Activated CD4-positive, alpha-beta T cell treated with anti-CD3 and anti-CD28 coated beads for 4 hours (primary cell): ENCODE results near the gene EN1.

ENCODE experiments used
- DNase-seq, 2 donors: peaks; one replicate each; pipeline ENCODE4 v3.0.0-alpha.2; 2020

The EN1 gene

GRCh38 chr2:118816669-118817068 is 30.8 kb downstream of the EN1 start:
- DNase-seq = no peak

DNA sequence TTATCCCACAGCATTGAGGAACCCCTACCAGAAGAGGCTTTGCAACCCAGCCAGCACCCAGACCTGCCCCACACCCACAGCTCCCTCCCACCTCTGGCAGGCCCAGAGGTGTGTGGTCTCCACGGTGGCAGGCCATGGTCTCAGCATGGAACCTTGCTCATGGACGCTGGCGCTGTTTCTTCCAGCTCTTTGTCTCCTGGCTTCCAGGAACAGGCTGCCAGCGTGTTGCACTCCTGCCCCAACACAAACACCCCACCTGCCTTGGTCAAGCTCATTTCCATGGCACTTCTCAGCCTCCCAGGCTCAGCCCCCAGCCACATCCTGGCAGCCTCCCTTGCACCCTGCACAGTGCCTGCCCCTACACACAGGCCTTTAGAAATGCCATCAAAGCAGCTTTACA is 31.7 kb downstream of the EN1 start:
- DNase-seq = no peak

DNA sequence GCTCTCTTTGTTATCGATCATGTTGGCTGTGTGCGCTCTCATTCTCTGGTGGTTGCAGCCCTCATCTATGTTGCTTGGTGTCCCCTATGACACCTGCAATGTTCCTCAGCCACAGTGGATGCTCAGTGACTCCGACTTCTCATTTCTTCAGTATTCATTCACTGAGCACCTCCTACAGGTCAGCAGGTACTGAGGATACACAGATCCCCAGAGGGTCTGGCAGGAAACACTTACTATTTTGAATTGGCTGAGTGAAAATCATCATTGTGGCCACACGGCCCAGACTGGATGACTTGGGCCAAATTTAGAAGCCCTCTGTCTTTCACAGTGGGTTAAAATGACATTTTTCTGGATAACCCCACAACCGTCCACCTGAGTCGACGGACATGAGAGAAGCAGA is 32.1 kb downstream of the EN1 start:
- DNase-seq = no peak

DNA sequence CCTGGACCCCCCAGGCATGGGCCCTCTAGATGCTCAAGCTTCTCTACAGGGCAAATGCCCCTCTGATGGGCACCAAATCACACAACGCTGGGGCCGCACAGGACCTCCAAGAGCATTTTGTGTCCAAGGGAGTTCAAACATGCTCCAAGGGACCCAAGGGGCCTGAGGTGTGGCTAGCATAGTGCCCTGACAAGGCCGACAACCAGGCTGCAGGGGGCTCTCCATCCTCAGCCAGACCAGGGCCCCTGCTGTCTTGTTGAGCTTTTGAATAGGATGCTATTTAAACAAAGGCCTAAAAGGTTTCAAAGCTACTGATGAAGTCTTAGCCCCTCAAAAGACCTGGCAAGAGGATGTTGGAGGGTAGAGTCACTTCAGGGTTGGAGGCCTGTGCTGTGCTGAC is 33.1 kb downstream of the EN1 start:
- no peak for DNase-seq

DNA sequence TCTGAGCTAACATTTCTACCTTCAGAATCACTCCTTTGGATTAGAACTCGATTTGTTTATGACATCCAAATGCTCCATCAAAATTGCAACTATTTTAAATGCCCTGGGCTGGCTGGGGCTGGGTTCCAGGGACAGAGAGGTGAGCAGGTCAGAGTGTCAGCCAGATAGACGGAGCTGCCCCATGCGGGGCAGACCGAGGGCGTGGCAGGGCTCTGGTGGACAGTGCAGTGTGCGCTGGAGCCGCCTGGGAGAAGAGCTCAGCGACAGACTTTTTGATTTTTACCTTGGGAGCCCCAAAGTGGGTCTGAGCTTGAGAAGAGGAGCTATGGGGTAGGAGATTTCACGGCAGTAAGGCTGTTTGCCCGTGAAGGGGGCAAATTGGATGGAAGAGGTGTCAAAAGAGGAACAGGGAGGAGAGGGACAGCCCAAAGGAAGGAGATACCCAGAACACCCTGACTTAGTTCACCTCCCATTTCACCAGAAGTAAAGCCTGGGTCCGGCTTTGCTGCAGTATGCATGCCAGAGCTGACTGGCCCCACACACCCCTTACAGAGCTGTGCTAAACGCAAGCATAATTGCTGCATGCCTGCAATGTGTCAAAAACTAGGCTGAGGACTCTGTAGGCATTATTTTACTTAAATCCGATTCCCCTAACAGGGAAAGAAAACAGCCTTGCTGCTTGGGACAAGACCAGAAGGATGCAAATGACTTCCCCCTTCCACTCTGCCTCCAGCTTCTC is 33.7 kb downstream of the EN1 start:
- no peak for DNase-seq

DNA sequence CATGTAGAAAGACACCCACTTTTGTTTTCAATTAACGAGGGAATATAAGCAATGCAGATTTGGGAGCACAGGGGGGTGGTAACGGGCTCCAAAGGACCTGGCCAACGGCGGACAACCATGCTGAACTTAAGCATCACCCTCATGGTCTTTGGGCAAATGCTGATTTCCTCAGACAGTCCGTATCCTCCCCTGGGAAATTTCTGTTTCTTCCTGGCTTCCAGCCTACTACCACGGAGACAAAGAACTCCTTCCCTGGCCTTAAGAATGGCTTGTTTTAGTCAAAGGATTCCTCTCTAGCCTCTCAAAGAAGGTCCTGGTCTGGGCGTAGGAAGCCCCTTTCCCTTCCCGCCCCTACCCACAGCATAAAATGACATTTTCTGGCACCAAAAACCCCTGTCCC is 34.3 kb downstream of the EN1 start:
- no peak for DNase-seq

DNA sequence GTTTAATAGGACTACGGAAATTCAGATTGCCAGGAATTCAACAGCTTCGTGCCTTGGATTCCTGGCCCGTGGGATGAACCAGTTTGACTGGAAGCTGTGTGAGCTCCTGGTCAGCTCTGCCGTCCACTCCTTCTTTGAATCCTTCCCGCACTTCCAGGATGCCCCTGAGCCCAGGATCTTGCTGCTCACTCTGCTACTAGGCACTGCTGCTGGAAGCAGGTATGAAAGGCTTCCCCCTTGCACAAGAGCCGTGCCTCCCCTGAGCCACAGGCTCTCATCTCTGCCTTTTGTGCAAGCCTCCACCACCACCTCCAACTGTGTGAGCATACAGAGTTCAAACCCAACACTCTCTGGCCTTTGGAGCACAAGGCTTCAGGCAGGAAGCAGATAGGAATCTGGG is 34.9 kb downstream of the EN1 start:
- no peak for DNase-seq

DNA sequence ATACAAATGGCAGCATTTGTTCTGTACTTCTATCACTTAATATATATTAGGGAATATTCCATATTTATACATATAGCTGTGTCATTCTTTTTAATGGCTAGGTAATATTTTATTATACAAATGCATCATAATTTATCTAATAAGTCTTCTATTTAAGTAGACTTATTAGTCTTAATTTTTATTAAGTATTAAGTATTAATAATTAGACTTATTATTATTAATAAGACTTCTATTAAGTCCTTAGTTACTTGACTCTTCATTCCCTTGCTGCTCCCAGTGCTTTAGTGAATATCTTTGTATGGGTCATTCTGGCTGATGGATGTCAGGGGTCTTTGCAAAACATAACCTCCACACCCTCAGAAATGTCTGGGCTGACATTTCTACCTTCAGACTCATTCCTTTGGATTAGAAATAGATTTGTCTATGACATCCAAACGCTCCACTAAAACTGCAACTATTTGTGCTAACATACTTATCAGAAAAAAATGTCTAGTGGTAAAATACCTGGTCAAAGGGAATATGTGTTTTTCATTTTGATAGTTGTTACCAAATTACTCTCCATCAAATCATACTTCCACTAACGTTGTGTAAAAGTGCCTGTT is 35.8 kb downstream of the EN1 start:
- no peak for DNase-seq

DNA sequence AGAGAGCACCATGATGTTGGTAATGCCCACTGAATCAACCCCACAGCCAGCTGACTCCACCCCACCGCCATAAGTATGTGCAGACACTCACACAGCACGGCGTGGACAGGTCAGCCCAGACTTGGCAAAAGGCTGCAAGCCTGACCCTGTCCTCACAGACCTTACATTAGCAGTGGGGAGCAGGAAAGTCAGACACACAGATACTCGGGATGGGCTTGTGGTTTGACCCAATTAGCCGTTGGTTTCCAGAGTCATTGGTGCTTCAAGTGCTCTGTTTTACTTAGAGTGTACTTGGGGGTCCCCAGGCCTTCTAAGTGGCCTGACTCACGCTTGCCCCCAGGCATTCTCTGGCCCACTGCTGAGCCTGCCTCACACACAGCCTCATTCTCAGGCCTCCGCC is 36.7 kb downstream of the EN1 start:
- DNase-seq = no peak

DNA sequence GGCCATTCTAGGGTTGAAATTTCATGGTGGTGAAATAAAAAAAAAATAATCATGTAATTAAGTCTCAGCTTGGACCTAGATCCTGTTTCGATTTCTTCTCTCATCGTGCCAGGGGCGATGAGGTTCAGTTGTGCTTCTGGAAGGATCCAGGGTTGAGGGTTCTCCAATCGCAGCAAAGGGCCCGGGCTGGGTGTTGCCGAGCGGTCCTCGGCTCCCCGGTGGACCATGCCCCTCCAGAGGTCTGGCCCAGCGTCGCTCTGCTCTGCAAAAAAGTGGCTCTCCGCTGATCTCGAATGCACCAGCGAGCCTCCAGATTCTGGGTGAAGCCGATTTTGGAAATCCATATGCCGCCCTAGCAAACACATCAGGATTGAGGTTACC is 39.0 kb downstream of the EN1 start:
- DNase-seq = no peak

GRCh38 chr2:118807668-118808428 is 39.6 kb downstream of the EN1 start:
- no peak for DNase-seq

- no peak for DNase-seq
These were observed 40.4 kb downstream of the EN1 start for GRCh38 chr2:118806797-118807667.

- no peak for DNase-seq
These were observed 42.3 kb downstream of the EN1 start for GRCh38 chr2:118805064-118805690.

DNA sequence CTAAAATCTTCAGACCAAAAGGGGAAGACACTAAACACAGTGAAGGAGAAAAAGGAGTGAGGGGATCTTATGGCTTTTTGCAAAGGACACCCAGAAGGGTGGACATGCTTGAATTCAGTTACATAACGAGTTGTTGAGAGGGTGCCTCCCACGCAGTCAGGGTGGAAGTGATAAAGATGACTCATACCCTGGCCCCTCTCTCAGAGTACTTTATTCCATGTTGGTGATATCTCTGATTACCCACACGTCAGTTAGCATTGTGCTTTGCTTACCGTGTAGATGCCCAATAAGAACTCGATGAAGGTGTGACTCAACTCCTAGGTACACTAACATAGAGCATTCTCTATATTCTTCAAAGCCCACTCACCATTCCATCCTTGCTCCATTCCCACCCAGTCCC is 44.4 kb downstream of the EN1 start:
- DNase-seq = no peak

- DNase-seq = no peak
These were observed 46.3 kb downstream of the EN1 start for GRCh38 chr2:118801151-118801550.

DNA sequence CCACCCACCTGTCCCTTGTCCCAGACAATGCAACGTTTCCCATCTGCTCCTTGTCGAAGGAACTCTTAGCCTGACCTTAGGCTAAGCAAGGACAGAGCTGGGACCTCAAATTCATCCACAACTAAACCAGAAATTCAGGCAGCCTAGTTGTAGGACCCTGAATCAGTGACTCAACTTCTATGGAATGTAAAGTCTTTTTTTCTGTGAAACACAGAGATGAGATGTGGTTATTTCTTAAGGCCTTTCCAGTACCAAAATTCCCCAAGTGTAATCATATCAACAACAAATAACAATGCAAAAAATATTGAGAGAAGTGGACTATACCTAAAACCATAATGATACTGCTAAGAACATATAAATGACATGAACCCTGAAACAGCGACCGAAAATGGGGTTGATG is 46.7 kb downstream of the EN1 start:
- DNase-seq = no peak

DNA sequence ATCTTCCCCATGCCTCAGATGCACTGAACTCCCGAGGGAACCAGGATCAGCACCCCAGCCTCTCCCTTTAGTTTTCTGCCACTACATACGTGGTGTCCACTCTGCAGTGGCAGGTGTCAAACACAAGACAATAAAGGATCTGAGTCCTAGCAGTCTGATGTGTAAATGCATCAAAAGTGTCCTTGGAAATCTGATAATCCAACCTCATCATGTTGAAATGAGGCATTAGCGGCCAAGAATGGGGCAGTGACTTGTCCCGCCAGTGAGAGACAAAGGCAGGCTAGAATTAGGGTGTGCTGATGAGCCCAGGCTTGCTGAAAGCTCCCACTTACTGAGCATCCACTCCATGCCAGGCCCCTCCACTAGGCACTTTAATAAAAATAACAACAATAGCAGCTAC is 52.9 kb downstream of the EN1 start:
- no peak for DNase-seq
